ENCODE results near the gene GSX2. TPM values are rescaled to one million over a fixed set of nuclear protein-coding genes. Genes with fewer than 3 reads are reported as not detected.

Gene GSX2
- total and polyA plus RNA-seq, 2 of the 13 experiments (the other 11 are each of a cell fraction or from before 2014, with no cell fraction given) = not detected

DNA sequence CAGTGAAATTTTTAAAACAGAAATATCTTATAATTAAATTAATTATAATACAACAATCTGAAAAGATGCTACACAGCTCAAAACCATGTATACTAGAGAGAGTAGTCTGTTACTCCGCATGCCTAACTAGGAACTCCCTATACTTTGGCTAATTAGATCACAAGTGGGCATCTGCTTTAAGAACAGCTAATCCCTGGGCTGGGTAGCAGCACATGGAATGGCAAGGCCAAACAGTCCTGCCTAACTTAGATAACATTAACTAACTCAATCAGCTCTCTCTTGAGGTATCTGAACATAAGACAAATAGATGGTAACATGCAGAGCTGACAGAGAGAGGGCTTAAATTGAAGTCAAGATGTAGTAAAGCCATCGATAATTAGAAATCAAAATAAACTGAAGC is 45.5 kb upstream of the GSX2 start:
- Histone ChIP-seq H3K4me3 (replicated peaks in 1 of 3; ENCODE audit: insufficient read depth in 1 of 3, low read depth in 2 of 3, low read length in 3 of 3) (no peak overlapping the region), H3K27ac (ENCODE audit: extremely low read length, insufficient read depth, low read length) (no peak overlapping the region), H3K4me2 (ENCODE audit: low read depth, low read length) (no peak overlapping the region), H4K20me1 (ENCODE audit: insufficient read depth, low read length) (peaks cover 65% of the 10 kb centered on the region), H3K27me3 (ENCODE audit: control insufficient read depth in 1 of 2, insufficient read depth in 2 of 2, low read length in 2 of 2) (no peaks in the 10 kb centered on the region), H2AFZ (ENCODE audit: low read length) (no peak overlapping the region), H3K79me2 (ENCODE audit: insufficient read depth, low read length) (peaks cover 83% of the 10 kb centered on the region), H3K9me3 (ENCODE audit: low read length) (no peaks in the 10 kb centered on the region), H3K9ac (ENCODE audit: insufficient read depth, low read depth, low read length) (no peak overlapping the region), H3K36me3 (replicated peaks in 1 of 2; ENCODE audit: control insufficient read depth in 1 of 2, insufficient read depth in 2 of 2, low read length in 2 of 2) (no peaks in the 10 kb centered on the region), H3K4me1 (ENCODE audit: insufficient read depth, low read length) (peaks cover 46% of the 10 kb centered on the region)
- no TSS peak for BruUV-seq (replicated peaks)
- TF ChIP-seq, protein P1, sequence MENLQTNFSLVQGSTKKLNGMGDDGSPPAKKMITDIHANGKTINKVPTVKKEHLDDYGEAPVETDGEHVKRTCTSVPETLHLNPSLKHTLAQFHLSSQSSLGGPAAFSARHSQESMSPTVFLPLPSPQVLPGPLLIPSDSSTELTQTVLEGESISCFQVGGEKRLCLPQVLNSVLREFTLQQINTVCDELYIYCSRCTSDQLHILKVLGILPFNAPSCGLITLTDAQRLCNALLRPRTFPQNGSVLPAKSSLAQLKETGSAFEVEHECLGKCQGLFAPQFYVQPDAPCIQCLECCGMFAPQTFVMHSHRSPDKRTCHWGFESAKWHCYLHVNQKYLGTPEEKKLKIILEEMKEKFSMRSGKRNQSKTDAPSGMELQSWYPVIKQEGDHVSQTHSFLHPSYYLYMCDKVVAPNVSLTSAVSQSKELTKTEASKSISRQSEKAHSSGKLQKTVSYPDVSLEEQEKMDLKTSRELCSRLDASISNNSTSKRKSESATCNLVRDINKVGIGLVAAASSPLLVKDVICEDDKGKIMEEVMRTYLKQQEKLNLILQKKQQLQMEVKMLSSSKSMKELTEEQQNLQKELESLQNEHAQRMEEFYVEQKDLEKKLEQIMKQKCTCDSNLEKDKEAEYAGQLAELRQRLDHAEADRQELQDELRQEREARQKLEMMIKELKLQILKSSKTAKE (CRISPR knock-in tag; IDR thresholded peaks at IDR 0.05; ENCODE audit: borderline replicate concordance) = no peak
- TF ChIP-seq SRSF9 (IDR thresholded peaks at IDR 0.05; ENCODE audit: borderline replicate concordance, insufficient read depth, low read depth, low read length, poor library complexity, severe bottlenecking) (no peak), ZSCAN31 (CRISPR knock-in tag; IDR thresholded peaks at IDR 0.05; ENCODE audit: low read depth) (no peak), GATA4 (IDR thresholded peaks at IDR 0.05; ENCODE audit: borderline replicate concordance, low read depth) (no peak), HOXD1 (CRISPR knock-in tag; IDR thresholded peaks at IDR 0.05) (no peak), GTF2F1 (IDR thresholded peaks at IDR 0.05; ENCODE audit: low read length) (no peak)
- TF ChIP-seq, protein P2, sequence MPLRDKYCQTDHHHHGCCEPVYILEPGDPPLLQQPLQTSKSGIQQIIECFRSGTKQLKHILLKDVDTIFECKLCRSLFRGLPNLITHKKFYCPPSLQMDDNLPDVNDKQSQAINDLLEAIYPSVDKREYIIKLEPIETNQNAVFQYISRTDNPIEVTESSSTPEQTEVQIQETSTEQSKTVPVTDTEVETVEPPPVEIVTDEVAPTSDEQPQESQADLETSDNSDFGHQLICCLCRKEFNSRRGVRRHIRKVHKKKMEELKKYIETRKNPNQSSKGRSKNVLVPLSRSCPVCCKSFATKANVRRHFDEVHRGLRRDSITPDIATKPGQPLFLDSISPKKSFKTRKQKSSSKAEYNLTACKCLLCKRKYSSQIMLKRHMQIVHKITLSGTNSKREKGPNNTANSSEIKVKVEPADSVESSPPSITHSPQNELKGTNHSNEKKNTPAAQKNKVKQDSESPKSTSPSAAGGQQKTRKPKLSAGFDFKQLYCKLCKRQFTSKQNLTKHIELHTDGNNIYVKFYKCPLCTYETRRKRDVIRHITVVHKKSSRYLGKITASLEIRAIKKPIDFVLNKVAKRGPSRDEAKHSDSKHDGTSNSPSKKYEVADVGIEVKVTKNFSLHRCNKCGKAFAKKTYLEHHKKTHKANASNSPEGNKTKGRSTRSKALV (CRISPR knock-in tag; IDR thresholded peaks at IDR 0.05) = no peak
- intact Hi-C loops (cut with micrococcal nuclease; ENCODE audit: unreplicated experiment) = no loop called here
- in situ Hi-C loops (cut with HindIII; ENCODE audit: extremely low pct_ligation_motif_present, low pct_unique_long_range_greater_than_20kb) = no loop called here
- POLR2A ChIA-PET = interaction anchor here (1.8 kb wide), 1 partner anchor 9 kb away, joined by 5 read pairs; no protein-coding TSS in a partner anchor
- CTCF ChIA-PET (ENCODE audit: low intra/inter-chr PET ratio, low total read pairs) = no interaction called here
- no peak for FAIRE-seq
- no peak for ATAC-seq
- 97% methylated on average over 2 of the region's 2 CpGs for WGBS (ENCODE audit: low lambda C conversion rate)
- no peak for DNase-seq (ENCODE audit: low spot score)

All from HepG2 (cell line).